Cardiac muscle cell (in vitro differentiated cells and primary cell): Measurements from ENCODE around the gene WDFY4. TPM values are rescaled to one million over a fixed set of nuclear protein-coding genes. Genes with fewer than 3 reads are reported as not detected.

Experiments used
- DNase-seq, 2 donors: peaks; one replicate each; pipeline versions ENCODE4 v3.0.0 to v3.0.0-alpha.2; 2010 to 2017; ENCODE audit warnings: low read depth in 1 of 2, low spot score in 1 of 2
- H3K27ac ChIP-seq: fragments of 200-600 bp; sonication (generic); 2 replicates; pipeline ENCODE4 v1.5.1; 2016
- H3K27me3 ChIP-seq: fragments of 200-600 bp; sonication (generic); 2 replicates; pipeline ENCODE4 v1.6.0; 2016; ENCODE audit warnings: control low read depth
- H3K36me3 ChIP-seq: fragments of 200-600 bp; sonication (generic); 2 replicates; pipeline ENCODE4 v1.5.1; 2016; ENCODE audit warnings: control low read depth
- H3K4me1 ChIP-seq: fragments of 200-600 bp; sonication (generic); 2 replicates; pipeline ENCODE4 v1.8.1; 2017; ENCODE audit warnings: low read depth, mild to moderate bottlenecking, mixed run types
- H3K4me3 ChIP-seq: fragments of 200-600 bp; sonication (generic); 2 replicates; pipeline ENCODE4 v1.5.1; 2016; ENCODE audit warnings: mild to moderate bottlenecking
- H3K9me3 ChIP-seq: fragments of 200-600 bp; sonication (generic); 2 replicates; pipeline ENCODE4 v1.5.1; 2017; ENCODE audit warnings: low read depth, mild to moderate bottlenecking, control low read depth
- CTCF ChIP-seq: IDR thresholded peaks from 2 replicates; pipeline ENCODE4 v1.5.1; 2012; ENCODE audit warnings: low read depth, mild to moderate bottlenecking, low read length
- polyA plus RNA-seq: library from polyadenylated mRNA; unstranded; fragments of >200 nt; fragmentation: Nextera tagmentation; extraction: Ambion mirVana; gene quantifications from 2 replicates; pipeline ENCODE4 v1.2.1, GENCODE V29; 2016
- total RNA-seq: library from RNA; depleted of rRNA; stranded (reverse); fragments of >200 nt; gene quantifications from 2 replicates; pipeline ENCODE4 v1.2.3, GENCODE V29; 2016

The WDFY4 gene
- total and polyA plus RNA-seq, 2 experiments from 2014 or later: not detected

GRCh38 chr10:48803801-48804584, 119.3 kb downstream of the WDFY4 start:
- no peak overlapping the region for H3K4me3 ChIP-seq
- H3K27me3 ChIP-seq: no peaks in the 10 kb centered on the region
- no peaks in the 10 kb centered on the region for H3K4me1 ChIP-seq
- no peaks in the 10 kb centered on the region for H3K9me3 ChIP-seq
- TF ChIP-seq CTCF: no peak
- DNase-seq: no peak
- no peaks in the 10 kb centered on the region for H3K36me3 ChIP-seq
- H3K27ac ChIP-seq: no peak overlapping the region

- Histone ChIP-seq H3K27me3 (no peaks in the 10 kb centered on the region), H3K4me1 (no peaks in the 10 kb centered on the region), H3K9me3 (no peaks in the 10 kb centered on the region), H3K4me3 (no peak overlapping the region), H3K27ac (no peak overlapping the region), H3K36me3 (no peaks in the 10 kb centered on the region)
- TF ChIP-seq CTCF: no peak
- peak in 1 of 2 donors; percentile 6 for DNase-seq
Observed at GRCh38 chr10:48804740-48805182, 120.1 kb downstream of the WDFY4 start.

GRCh38 chr10:48805411-48805810, 120.7 kb downstream of the WDFY4 start:
- no peak for TF ChIP-seq CTCF
- Histone ChIP-seq H3K27me3 (no peaks in the 10 kb centered on the region), H3K36me3 (no peaks in the 10 kb centered on the region), H3K9me3 (no peaks in the 10 kb centered on the region), H3K4me1 (no peaks in the 10 kb centered on the region), H3K4me3 (no peak overlapping the region), H3K27ac (no peak overlapping the region)
- DNase-seq: no peak

- peak in 1 of 2 donors; percentile 33 for DNase-seq
- no peaks in the 10 kb centered on the region for H3K27me3 ChIP-seq
- no peak for TF ChIP-seq CTCF
- H3K9me3 ChIP-seq: no peaks in the 10 kb centered on the region
- H3K36me3 ChIP-seq: no peaks in the 10 kb centered on the region
- H3K27ac ChIP-seq: no peak overlapping the region
- no peaks in the 10 kb centered on the region for H3K4me1 ChIP-seq
- no peak overlapping the region for H3K4me3 ChIP-seq
Observed at GRCh38 chr10:48805848-48806247, 121.2 kb downstream of the WDFY4 start.

- no peaks in the 10 kb centered on the region for H3K36me3 ChIP-seq
- H3K27ac ChIP-seq: no peak overlapping the region
- H3K4me1 ChIP-seq: no peaks in the 10 kb centered on the region
- TF ChIP-seq CTCF: no peak
- no peak overlapping the region for H3K4me3 ChIP-seq
- DNase-seq: no peak
- H3K27me3 ChIP-seq: no peaks in the 10 kb centered on the region
- H3K9me3 ChIP-seq: no peaks in the 10 kb centered on the region
Observed at GRCh38 chr10:48806342-48806741, 121.7 kb downstream of the WDFY4 start.
